ENCODE measurements around the gene PALD1. TPM values are rescaled to one million over a fixed set of nuclear protein-coding genes. Genes with fewer than 3 reads are reported as not detected.

The PALD1 gene
- total RNA-seq, 2 experiments from 2014 or later = 0.36 to 0.44 TPM

- ATAC-seq (ENCODE audit: poor library complexity) = no peak
Measured at GRCh38 chr10:70466951-70467350, 11.6 kb upstream of the PALD1 start.

GRCh38 chr10:70472799-70473454 lies 5.6 kb upstream of the PALD1 start:
- ATAC-seq (ENCODE audit: poor library complexity) (no peak), DNase-seq (no peak)
- Histone ChIP-seq H3K27me3 (ENCODE audit: control insufficient read depth in 1 of 2, insufficient read depth in 2 of 2, low read length in 2 of 2) (no peaks in the 10 kb centered on the region), H3K9me3 (ENCODE audit: control insufficient read depth in 1 of 2, insufficient read depth in 1 of 2, low read length in 2 of 2) (no peaks in the 10 kb centered on the region), H3K36me3 (ENCODE audit: insufficient read depth, low read length) (no peaks in the 10 kb centered on the region), H3K27ac (ENCODE audit: low read depth in 1 of 2, low read length in 2 of 2) (no peak overlapping the region), H3K4me1 (ENCODE audit: insufficient read depth, low read length) (peaks cover 19% of the 10 kb centered on the region), H3K4me3 (ENCODE audit: low read length) (no peak overlapping the region)
- intact Hi-C loops (cut with DNase I, micrococcal nuclease) = no loop called here
- Mint-ChIP-seq H3K4me3 (no peak overlapping the region), H3K27me3 (no peaks in the 10 kb centered on the region), H3K27ac (no peak overlapping the region), H3K36me3 (ENCODE audit: low read depth) (no peaks in the 10 kb centered on the region), H3K9me3 (no peaks in the 10 kb centered on the region), H3K4me1 (ENCODE audit: low read depth) (peaks cover 33% of the 10 kb centered on the region)
- POLR2A ChIA-PET = no interaction called here
- TF ChIP-seq CTCF (IDR thresholded peaks at IDR 0.05) = no peak
- CTCF ChIA-PET = no interaction called here

More at GRCh38 chr10:70466951-70467350, 11.6 kb upstream of the PALD1 start:
- no peak for DNase-seq
- no peak overlapping the region for H3K27ac ChIP-seq (ENCODE audit: low read depth in 1 of 2, low read length in 2 of 2)
- H3K27me3 ChIP-seq (ENCODE audit: control insufficient read depth in 1 of 2, insufficient read depth in 2 of 2, low read length in 2 of 2) = no peaks in the 10 kb centered on the region
- no peaks in the 10 kb centered on the region for H3K9me3 Mint-ChIP-seq
- CTCF ChIA-PET = interaction anchor here (1.0 kb wide), 1 partner anchor 545 kb away, joined by 4 read pairs; no protein-coding TSS in a partner anchor
- H3K27me3 Mint-ChIP-seq = no peaks in the 10 kb centered on the region
- H3K4me3 Mint-ChIP-seq = no peak overlapping the region
- no peak overlapping the region for H3K27ac Mint-ChIP-seq
- no peaks in the 10 kb centered on the region for H3K4me1 ChIP-seq (ENCODE audit: insufficient read depth, low read length)
- H3K4me1 Mint-ChIP-seq (ENCODE audit: low read depth) = no peaks in the 10 kb centered on the region
- no peak overlapping the region for H3K4me3 ChIP-seq (ENCODE audit: low read length)
- POLR2A ChIA-PET = no interaction called here
- intact Hi-C loops (cut with DNase I, micrococcal nuclease) = no loop called here
- H3K36me3 ChIP-seq (ENCODE audit: insufficient read depth, low read length) = no peaks in the 10 kb centered on the region
- no peaks in the 10 kb centered on the region for H3K36me3 Mint-ChIP-seq (ENCODE audit: low read depth)
- no peak for TF ChIP-seq CTCF (IDR thresholded peaks at IDR 0.05)
- no peaks in the 10 kb centered on the region for H3K9me3 ChIP-seq (ENCODE audit: control insufficient read depth in 1 of 2, insufficient read depth in 1 of 2, low read length in 2 of 2)

GRCh38 chr10:70474780-70475179 lies 3.8 kb upstream of the PALD1 start:
- no peak overlapping the region for H3K27ac Mint-ChIP-seq
- DNase-seq (no peak), ATAC-seq (ENCODE audit: poor library complexity) (no peak)
- Histone ChIP-seq H3K27ac (ENCODE audit: low read depth in 1 of 2, low read length in 2 of 2) (no peak overlapping the region), H3K4me1 (ENCODE audit: insufficient read depth, low read length) (peaks cover 34% of the 10 kb centered on the region), H3K9me3 (ENCODE audit: control insufficient read depth in 1 of 2, insufficient read depth in 1 of 2, low read length in 2 of 2) (no peaks in the 10 kb centered on the region), H3K36me3 (ENCODE audit: insufficient read depth, low read length) (no peaks in the 10 kb centered on the region), H3K27me3 (ENCODE audit: control insufficient read depth in 1 of 2, insufficient read depth in 2 of 2, low read length in 2 of 2) (no peaks in the 10 kb centered on the region), H3K4me3 (ENCODE audit: low read length) (no peak overlapping the region)
- ChIA-PET CTCF (interaction anchor here (2.5 kb wide), 1 partner anchor 13 kb away, joined by 8 read pairs; no protein-coding TSS in a partner anchor), POLR2A (no interaction called here)
- TF ChIP-seq CTCF (IDR thresholded peaks at IDR 0.05) = no peak
- H3K4me1 Mint-ChIP-seq (ENCODE audit: low read depth) = peaks cover 43% of the 10 kb centered on the region
- intact Hi-C loops (cut with DNase I, micrococcal nuclease) = loop anchor here in 1 of 2 experiments (5.0 kb wide), 2 partner anchors 242 to 343 kb away; partner anchors contain the start of genes PPA1 and SGPL1
- H3K9me3 Mint-ChIP-seq = no peaks in the 10 kb centered on the region
- no peaks in the 10 kb centered on the region for H3K36me3 Mint-ChIP-seq (ENCODE audit: low read depth)
- no peak overlapping the region for H3K4me3 Mint-ChIP-seq
- H3K27me3 Mint-ChIP-seq = no peaks in the 10 kb centered on the region

Measured in CD4-positive, alpha-beta T cell (primary cell).